Measurements from ENCODE around the gene STK38L. TPM values are rescaled to one million over a fixed set of nuclear protein-coding genes. Genes with fewer than 3 reads are reported as not detected.

Gene STK38L
- total RNA-seq, 1 donor from 2014 or later, result 30.8 TPM

DNA sequence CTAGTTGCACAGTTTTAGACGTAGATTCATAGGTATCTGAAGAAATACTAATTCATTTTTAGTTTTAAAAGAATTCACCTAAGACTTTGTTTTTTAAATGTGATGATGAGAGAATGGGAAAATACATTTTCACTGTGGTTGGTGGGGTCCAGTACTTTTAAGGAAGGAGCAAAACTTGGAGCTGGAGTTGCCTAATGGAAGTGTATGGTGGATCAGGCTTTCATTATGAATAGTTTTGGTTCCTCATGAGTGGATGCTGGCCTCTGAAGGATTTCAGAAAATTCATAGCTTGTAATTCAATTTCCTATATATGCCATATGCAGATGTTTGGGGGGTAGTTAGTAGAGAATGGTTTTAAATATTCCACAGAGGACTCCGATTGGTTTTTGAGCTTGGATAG, 27.1 kb downstream of the STK38L start:
- H3K4me3 Mint-ChIP-seq (ENCODE audit: unreplicated experiment), result no peak overlapping the region
- DNase-seq (ENCODE audit: low spot score), result no peak
- H3K4me1 Mint-ChIP-seq (ENCODE audit: unreplicated experiment), result peaks cover 7% of the 10 kb centered on the region
- H3K27ac Mint-ChIP-seq (ENCODE audit: unreplicated experiment), result no peak overlapping the region
- H3K9me3 Mint-ChIP-seq (ENCODE audit: unreplicated experiment), result no peaks in the 10 kb centered on the region
- no peaks in the 10 kb centered on the region for H3K36me3 Mint-ChIP-seq (ENCODE audit: low read depth, unreplicated experiment)
- no peaks in the 10 kb centered on the region for H3K27me3 Mint-ChIP-seq (ENCODE audit: unreplicated experiment)
- TF ChIP-seq, protein P1, sequence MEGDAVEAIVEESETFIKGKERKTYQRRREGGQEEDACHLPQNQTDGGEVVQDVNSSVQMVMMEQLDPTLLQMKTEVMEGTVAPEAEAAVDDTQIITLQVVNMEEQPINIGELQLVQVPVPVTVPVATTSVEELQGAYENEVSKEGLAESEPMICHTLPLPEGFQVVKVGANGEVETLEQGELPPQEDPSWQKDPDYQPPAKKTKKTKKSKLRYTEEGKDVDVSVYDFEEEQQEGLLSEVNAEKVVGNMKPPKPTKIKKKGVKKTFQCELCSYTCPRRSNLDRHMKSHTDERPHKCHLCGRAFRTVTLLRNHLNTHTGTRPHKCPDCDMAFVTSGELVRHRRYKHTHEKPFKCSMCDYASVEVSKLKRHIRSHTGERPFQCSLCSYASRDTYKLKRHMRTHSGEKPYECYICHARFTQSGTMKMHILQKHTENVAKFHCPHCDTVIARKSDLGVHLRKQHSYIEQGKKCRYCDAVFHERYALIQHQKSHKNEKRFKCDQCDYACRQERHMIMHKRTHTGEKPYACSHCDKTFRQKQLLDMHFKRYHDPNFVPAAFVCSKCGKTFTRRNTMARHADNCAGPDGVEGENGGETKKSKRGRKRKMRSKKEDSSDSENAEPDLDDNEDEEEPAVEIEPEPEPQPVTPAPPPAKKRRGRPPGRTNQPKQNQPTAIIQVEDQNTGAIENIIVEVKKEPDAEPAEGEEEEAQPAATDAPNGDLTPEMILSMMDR (IDR thresholded peaks at IDR 0.05; ENCODE audit: unreplicated experiment), result no peak

DNA sequence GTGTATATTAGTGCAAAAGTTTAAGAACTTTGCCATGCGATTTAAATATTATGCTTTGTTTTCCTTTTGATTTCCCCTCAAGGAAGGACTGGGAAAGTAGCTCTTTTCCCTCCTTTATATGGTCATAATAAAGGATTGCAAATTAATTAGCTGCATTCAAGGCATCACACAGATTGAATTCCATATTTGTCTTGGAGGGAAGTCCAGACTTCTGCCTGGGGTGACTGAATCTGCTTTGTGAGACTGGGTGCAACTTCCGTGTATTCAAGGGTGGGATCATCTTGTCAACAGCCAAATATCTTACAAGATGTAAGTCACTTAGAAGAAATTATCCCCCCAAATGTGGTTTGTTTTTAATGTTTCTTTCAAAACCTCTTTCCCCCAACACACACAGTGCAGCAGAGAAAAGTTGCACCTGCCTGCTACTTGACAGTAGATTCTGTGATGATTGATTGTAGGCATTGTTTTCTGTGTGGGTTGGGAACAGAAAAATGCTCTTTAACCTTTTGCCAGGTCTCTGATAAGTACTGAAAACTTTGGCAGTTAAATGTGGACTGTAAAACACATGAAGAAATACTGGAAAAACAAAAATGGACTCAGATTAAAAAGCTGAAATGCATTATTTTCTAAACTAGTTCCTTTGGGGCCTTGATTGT, 28.4 kb downstream of the STK38L start:
- no peak for DNase-seq (ENCODE audit: low spot score)
- Mint-ChIP-seq H3K4me3 (ENCODE audit: unreplicated experiment) (no peak overlapping the region), H3K27me3 (ENCODE audit: unreplicated experiment) (no peaks in the 10 kb centered on the region), H3K36me3 (ENCODE audit: low read depth, unreplicated experiment) (no peaks in the 10 kb centered on the region), H3K4me1 (ENCODE audit: unreplicated experiment) (peaks cover 13% of the 10 kb centered on the region), H3K27ac (ENCODE audit: unreplicated experiment) (no peak overlapping the region), H3K9me3 (ENCODE audit: unreplicated experiment) (no peaks in the 10 kb centered on the region)
- TF ChIP-seq, protein P1 (IDR thresholded peaks at IDR 0.05; ENCODE audit: unreplicated experiment), result no peak

DNA sequence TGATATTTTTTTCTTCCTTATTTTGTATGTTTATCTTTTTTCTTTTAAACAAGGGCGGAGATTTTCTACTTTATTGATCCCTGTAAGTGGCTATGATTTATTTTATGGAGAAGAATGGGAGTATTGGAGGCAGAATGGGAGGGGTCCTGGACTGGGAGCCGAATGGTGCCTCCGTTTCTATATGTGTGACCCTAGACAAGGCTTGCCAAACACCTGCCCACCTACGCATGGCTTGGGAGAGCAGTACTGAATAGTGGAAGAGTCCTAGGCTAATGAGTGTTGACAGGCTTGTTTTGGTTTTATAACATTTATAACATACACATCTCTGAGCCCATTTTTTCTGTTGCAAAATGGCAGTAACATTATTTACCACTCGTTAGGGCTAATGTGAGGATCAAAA, 29.0 kb downstream of the STK38L start:
- no peak for DNase-seq (ENCODE audit: low spot score)
- H3K4me1 Mint-ChIP-seq (ENCODE audit: unreplicated experiment), result peaks cover 13% of the 10 kb centered on the region
- no peaks in the 10 kb centered on the region for H3K27me3 Mint-ChIP-seq (ENCODE audit: unreplicated experiment)
- TF ChIP-seq, protein P1 (IDR thresholded peaks at IDR 0.05; ENCODE audit: unreplicated experiment), result no peak
- no peaks in the 10 kb centered on the region for H3K9me3 Mint-ChIP-seq (ENCODE audit: unreplicated experiment)
- H3K36me3 Mint-ChIP-seq (ENCODE audit: low read depth, unreplicated experiment), result no peaks in the 10 kb centered on the region
- no peak overlapping the region for H3K4me3 Mint-ChIP-seq (ENCODE audit: unreplicated experiment)
- no peak overlapping the region for H3K27ac Mint-ChIP-seq (ENCODE audit: unreplicated experiment)

DNA sequence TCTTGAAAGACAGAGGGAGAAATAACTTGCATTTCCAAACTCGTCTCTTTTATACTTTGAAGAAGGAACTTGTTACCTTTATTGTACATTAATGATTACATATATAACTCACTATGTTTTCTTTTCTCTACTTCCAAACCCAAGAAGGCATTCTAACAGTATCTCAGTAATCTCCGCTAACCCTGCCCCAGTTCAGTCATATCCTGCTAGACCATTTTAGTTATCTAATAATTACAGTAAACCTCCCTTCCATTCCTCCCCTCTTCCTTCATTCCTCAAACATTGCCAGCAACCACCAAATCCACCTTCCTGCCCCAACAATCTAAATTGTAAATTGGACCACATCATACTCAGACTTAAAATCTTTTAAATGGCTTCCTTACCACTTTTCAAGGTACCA, 30.6 kb downstream of the STK38L start:
- Mint-ChIP-seq H3K4me3 (ENCODE audit: unreplicated experiment) (no peak overlapping the region), H3K27ac (ENCODE audit: unreplicated experiment) (no peak overlapping the region), H3K9me3 (ENCODE audit: unreplicated experiment) (no peaks in the 10 kb centered on the region), H3K27me3 (ENCODE audit: unreplicated experiment) (no peaks in the 10 kb centered on the region), H3K4me1 (ENCODE audit: unreplicated experiment) (peaks cover 13% of the 10 kb centered on the region), H3K36me3 (ENCODE audit: low read depth, unreplicated experiment) (no peaks in the 10 kb centered on the region)
- DNase-seq (ENCODE audit: low spot score), result no peak
- TF ChIP-seq, protein P1 (IDR thresholded peaks at IDR 0.05; ENCODE audit: unreplicated experiment), result no peak

DNA sequence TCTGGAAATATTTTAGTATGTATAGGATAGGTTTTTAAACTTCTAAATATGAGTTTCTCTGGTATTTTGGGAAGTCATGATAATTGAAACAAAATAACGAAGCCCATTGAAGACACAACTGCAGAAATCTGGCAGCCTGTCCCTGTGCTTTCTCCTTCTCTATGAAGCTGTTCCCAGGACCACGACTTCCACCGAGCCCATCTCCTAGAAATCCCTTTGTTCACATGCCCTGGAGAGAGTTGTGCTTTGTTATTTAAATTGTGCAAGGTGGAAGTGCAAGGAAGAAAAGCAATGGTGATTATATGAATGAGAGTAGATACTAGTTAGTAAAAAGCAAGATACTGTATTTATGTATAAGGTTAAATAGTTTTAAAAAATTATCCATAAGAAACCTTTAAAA, 32.2 kb downstream of the STK38L start:
- H3K27me3 Mint-ChIP-seq (ENCODE audit: unreplicated experiment), result no peaks in the 10 kb centered on the region
- H3K4me3 Mint-ChIP-seq (ENCODE audit: unreplicated experiment), result no peak overlapping the region
- no peaks in the 10 kb centered on the region for H3K9me3 Mint-ChIP-seq (ENCODE audit: unreplicated experiment)
- no peak overlapping the region for H3K27ac Mint-ChIP-seq (ENCODE audit: unreplicated experiment)
- TF ChIP-seq, protein P1 (IDR thresholded peaks at IDR 0.05; ENCODE audit: unreplicated experiment), result no peak
- no peak for DNase-seq (ENCODE audit: low spot score)
- H3K4me1 Mint-ChIP-seq (ENCODE audit: unreplicated experiment), result peaks cover 16% of the 10 kb centered on the region
- H3K36me3 Mint-ChIP-seq (ENCODE audit: low read depth, unreplicated experiment), result no peaks in the 10 kb centered on the region

Measured in endothelial cell (in vitro differentiated cells).